ENCODE measurements around the gene SAFB.

SAFB gene

DNA sequence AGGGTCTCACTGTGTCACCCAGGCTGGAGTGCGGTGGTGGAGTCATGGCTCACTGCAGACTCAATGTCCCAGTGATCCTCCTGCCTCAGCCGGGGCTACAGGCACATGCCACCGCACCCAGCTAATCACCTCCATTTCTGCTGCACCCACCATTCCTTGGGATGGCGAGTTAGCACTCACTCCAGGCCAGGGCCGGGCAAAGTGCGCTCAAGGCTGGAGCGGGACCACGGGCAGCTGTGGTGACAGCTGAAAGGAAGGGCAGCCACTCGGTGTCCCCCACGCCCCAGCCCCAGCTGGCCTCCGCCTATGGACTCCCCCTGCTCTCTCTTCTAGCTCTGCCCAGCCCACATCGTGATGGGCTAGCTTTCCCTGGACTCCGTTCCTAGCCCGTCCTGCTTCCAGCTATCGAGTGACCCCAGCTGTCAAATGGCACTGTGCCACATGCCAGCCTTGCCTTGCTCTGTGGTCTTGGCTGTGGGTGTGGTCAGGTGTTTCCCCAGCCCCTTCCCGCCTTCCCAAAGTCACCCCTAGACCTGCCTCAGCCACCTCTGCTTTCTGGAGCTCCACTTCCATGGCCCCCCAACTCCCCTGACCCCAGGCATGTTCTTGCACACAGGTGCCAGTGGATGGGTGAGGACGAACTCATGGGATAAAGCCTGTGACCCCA is 53.4 kb downstream of the SAFB start:
- Histone ChIP-seq H3K4me3 (ENCODE audit: severe bottlenecking) (no peak overlapping the region), H3K27ac (ENCODE audit: poor library complexity, severe bottlenecking) (no peak overlapping the region), H3K27me3 (ENCODE audit: insufficient read depth, poor library complexity, severe bottlenecking) (no peaks in the 10 kb centered on the region), H3K4me1 (ENCODE audit: insufficient read depth, poor library complexity, severe bottlenecking) (no peaks in the 10 kb centered on the region), H3K36me3 (ENCODE audit: low read depth) (no peaks in the 10 kb centered on the region), H3K9me3 (ENCODE audit: severe bottlenecking) (no peaks in the 10 kb centered on the region)
- ATAC-seq (ENCODE audit: low read depth) (no peak), DNase-seq (ENCODE audit: low spot score) (no peak)
- TF ChIP-seq, protein P1, sequence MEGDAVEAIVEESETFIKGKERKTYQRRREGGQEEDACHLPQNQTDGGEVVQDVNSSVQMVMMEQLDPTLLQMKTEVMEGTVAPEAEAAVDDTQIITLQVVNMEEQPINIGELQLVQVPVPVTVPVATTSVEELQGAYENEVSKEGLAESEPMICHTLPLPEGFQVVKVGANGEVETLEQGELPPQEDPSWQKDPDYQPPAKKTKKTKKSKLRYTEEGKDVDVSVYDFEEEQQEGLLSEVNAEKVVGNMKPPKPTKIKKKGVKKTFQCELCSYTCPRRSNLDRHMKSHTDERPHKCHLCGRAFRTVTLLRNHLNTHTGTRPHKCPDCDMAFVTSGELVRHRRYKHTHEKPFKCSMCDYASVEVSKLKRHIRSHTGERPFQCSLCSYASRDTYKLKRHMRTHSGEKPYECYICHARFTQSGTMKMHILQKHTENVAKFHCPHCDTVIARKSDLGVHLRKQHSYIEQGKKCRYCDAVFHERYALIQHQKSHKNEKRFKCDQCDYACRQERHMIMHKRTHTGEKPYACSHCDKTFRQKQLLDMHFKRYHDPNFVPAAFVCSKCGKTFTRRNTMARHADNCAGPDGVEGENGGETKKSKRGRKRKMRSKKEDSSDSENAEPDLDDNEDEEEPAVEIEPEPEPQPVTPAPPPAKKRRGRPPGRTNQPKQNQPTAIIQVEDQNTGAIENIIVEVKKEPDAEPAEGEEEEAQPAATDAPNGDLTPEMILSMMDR (IDR thresholded peaks at IDR 0.05; ENCODE audit: poor library complexity, severe bottlenecking): no peak

DNA sequence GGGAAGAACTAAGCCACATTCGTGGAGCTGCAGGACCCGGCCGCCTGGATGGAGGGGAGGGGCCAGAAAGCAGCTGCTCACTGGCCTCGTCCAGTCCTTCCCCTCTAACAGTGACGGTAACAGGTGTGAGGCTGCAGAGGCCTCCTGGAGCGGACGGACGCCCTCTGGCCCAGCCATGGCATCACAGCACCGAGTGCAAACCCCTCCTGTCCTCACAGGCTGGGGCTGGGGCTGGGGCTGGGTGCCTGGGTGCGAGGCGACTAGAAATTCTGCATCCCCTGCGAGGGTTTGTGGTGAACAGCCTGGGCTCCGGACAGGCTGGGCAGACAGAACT is 53.9 kb downstream of the SAFB start:
- no peaks in the 10 kb centered on the region for H3K27me3 ChIP-seq (ENCODE audit: insufficient read depth, poor library complexity, severe bottlenecking)
- H3K36me3 ChIP-seq (ENCODE audit: low read depth): no peaks in the 10 kb centered on the region
- TF ChIP-seq, protein P1 (IDR thresholded peaks at IDR 0.05; ENCODE audit: poor library complexity, severe bottlenecking): no peak
- no peak for ATAC-seq (ENCODE audit: low read depth)
- no peak overlapping the region for H3K4me3 ChIP-seq (ENCODE audit: severe bottlenecking)
- H3K4me1 ChIP-seq (ENCODE audit: insufficient read depth, poor library complexity, severe bottlenecking): no peaks in the 10 kb centered on the region
- no peak overlapping the region for H3K27ac ChIP-seq (ENCODE audit: poor library complexity, severe bottlenecking)
- H3K9me3 ChIP-seq (ENCODE audit: severe bottlenecking): no peaks in the 10 kb centered on the region
- DNase-seq (ENCODE audit: low spot score): no peak

GRCh38 chr19:5677136-5677535 is 54.3 kb downstream of the SAFB start:
- ATAC-seq (ENCODE audit: low read depth) (no peak), DNase-seq (ENCODE audit: low spot score) (no peak)
- Histone ChIP-seq H3K27ac (ENCODE audit: poor library complexity, severe bottlenecking) (no peak overlapping the region), H3K27me3 (ENCODE audit: insufficient read depth, poor library complexity, severe bottlenecking) (no peaks in the 10 kb centered on the region), H3K4me3 (ENCODE audit: severe bottlenecking) (no peak overlapping the region), H3K36me3 (ENCODE audit: low read depth) (no peaks in the 10 kb centered on the region), H3K4me1 (ENCODE audit: insufficient read depth, poor library complexity, severe bottlenecking) (no peaks in the 10 kb centered on the region), H3K9me3 (ENCODE audit: severe bottlenecking) (no peaks in the 10 kb centered on the region)
- TF ChIP-seq, protein P1 (IDR thresholded peaks at IDR 0.05; ENCODE audit: poor library complexity, severe bottlenecking): no peak

GRCh38 chr19:5677580-5677979 is 54.7 kb downstream of the SAFB start:
- no peak overlapping the region for H3K4me3 ChIP-seq (ENCODE audit: severe bottlenecking)
- H3K9me3 ChIP-seq (ENCODE audit: severe bottlenecking): no peaks in the 10 kb centered on the region
- TF ChIP-seq, protein P1 (IDR thresholded peaks at IDR 0.05; ENCODE audit: poor library complexity, severe bottlenecking): no peak
- no peak overlapping the region for H3K27ac ChIP-seq (ENCODE audit: poor library complexity, severe bottlenecking)
- H3K27me3 ChIP-seq (ENCODE audit: insufficient read depth, poor library complexity, severe bottlenecking): no peaks in the 10 kb centered on the region
- DNase-seq (ENCODE audit: low spot score): no peak
- no peak for ATAC-seq (ENCODE audit: low read depth)
- no peaks in the 10 kb centered on the region for H3K36me3 ChIP-seq (ENCODE audit: low read depth)
- H3K4me1 ChIP-seq (ENCODE audit: insufficient read depth, poor library complexity, severe bottlenecking): no peaks in the 10 kb centered on the region

DNA sequence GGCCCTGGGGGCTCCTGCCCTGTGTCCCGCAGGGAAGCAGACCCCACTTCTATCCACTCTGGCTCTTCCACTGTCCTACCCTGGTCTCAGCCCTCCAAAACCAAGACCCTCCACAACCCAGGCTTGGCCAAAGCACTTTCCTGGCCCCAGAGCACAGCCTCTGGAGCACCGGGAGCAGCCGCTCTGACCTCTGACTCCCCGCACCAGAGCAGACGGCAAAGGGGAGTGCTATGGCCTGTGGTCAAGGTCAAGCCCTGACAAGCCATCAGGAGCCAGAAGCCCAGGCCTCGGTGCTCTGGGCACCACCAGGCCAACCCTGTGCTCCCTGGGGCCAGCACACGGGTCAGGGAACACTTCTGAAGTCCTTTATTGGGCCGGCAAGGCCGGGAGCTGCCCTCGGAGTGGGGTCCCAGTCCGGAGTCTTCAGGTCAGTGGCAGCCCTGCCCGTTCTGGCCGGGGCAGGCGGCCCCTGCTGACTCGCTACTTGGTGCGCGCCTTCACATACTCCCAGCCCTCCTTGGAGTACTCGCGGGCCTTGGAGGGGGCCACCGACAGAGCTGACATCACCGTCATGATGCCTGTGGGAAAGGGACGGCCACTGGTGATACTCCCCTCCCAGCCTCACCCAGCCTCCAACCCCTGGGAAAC is 55.3 kb downstream of the SAFB start:
- TF ChIP-seq, protein P1 (IDR thresholded peaks at IDR 0.05; ENCODE audit: poor library complexity, severe bottlenecking): no peak
- H3K9me3 ChIP-seq (ENCODE audit: severe bottlenecking): no peaks in the 10 kb centered on the region
- H3K27ac ChIP-seq (ENCODE audit: poor library complexity, severe bottlenecking): no peak overlapping the region
- no peak overlapping the region for H3K4me3 ChIP-seq (ENCODE audit: severe bottlenecking)
- ATAC-seq (ENCODE audit: low read depth): no peak
- no peak for DNase-seq (ENCODE audit: low spot score)
- H3K4me1 ChIP-seq (ENCODE audit: insufficient read depth, poor library complexity, severe bottlenecking): no peaks in the 10 kb centered on the region
- no peaks in the 10 kb centered on the region for H3K27me3 ChIP-seq (ENCODE audit: insufficient read depth, poor library complexity, severe bottlenecking)
- no peaks in the 10 kb centered on the region for H3K36me3 ChIP-seq (ENCODE audit: low read depth)

Measured in RWPE2 (cell line).